IgD-negative memory B cell (primary cell): Measurements from ENCODE around the gene MAP3K19. TPM values are rescaled to one million over a fixed set of nuclear protein-coding genes. Genes with fewer than 3 reads are reported as not detected.
A peak's percentile ranks its signal among the peaks of the same experiment; 100 is the strongest.

Experiments used
- H3K27ac Mint-ChIP-seq, 3 donors: one replicate each; pipeline ENCODE4 v1.8.0; 2020 to 2022; ENCODE audit warnings: mild to moderate bottlenecking in 3 of 3, mixed read lengths in 3 of 3, moderate library complexity in 1 of 3
- H3K27me3 Mint-ChIP-seq: one replicate; pipeline ENCODE4 v1.8.0; 2021; ENCODE audit warnings: mixed read lengths
- H3K36me3 Mint-ChIP-seq: one replicate; pipeline ENCODE4 v1.8.0; 2020; ENCODE audit warnings: mild to moderate bottlenecking, mixed read lengths
- H3K4me1 Mint-ChIP-seq, 3 donors: one replicate each; pipeline ENCODE4 v1.8.0; 2020 to 2022; ENCODE audit warnings: mixed read lengths in 3 of 3, mild to moderate bottlenecking in 1 of 3
- H3K4me3 Mint-ChIP-seq, 4 donors: one replicate each; pipeline ENCODE4 v1.8.0; 2020 to 2022; ENCODE audit warnings: mild to moderate bottlenecking in 4 of 4, mixed read lengths in 4 of 4, moderate library complexity in 3 of 4
- H3K9me3 Mint-ChIP-seq, 3 donors: one replicate each; pipeline ENCODE4 v1.8.0; 2020 to 2021; ENCODE audit warnings: mixed read lengths in 3 of 3, mild to moderate bottlenecking in 1 of 3
- polyA plus RNA-seq: library from polyadenylated mRNA; unstranded; fragments of 300-500 nt; fragmentation: Illumina TruSeq; gene quantifications from one replicate; pipeline ENCODE4 v1.2.3, GENCODE V29; 2021

The MAP3K19 gene
- polyA plus RNA-seq, 1 donor from 2014 or later, result not detected

GRCh38 chr2:134943540-134943939 is 103.7 kb downstream of the MAP3K19 start:
- H3K4me1 Mint-ChIP-seq, result peaks cover 10 to 23% (median 17%) of the 10 kb centered on the region in 3 donors
- H3K36me3 Mint-ChIP-seq, result peaks cover 5% of the 10 kb centered on the region

GRCh38 chr2:134936691-134937090 is 110.6 kb downstream of the MAP3K19 start:
- Mint-ChIP-seq H3K27me3 (no peaks in the 10 kb centered on the region), H3K36me3 (peaks cover 5% of the 10 kb centered on the region), H3K27ac (no peak overlapping the region), H3K4me1 (peaks cover 22 to 35% (median 29%) of the 10 kb centered on the region in 3 donors), H3K9me3 (no peaks in the 10 kb centered on the region), H3K4me3 (no peak overlapping the region)

More at GRCh38 chr2:134943540-134943939, 103.7 kb downstream of the MAP3K19 start:
- H3K4me3 Mint-ChIP-seq, result peak overlapping the region in 3 of 4 donors; percentile 36 to 81 (median 44)
- H3K27me3 Mint-ChIP-seq, result no peaks in the 10 kb centered on the region
- peak overlapping the region in 1 of 3 donors; percentile 3 for H3K27ac Mint-ChIP-seq
- no peaks in the 10 kb centered on the region for H3K9me3 Mint-ChIP-seq

- Mint-ChIP-seq H3K27ac (peak overlapping the region in 1 of 3 donors; percentile 46), H3K4me3 (no peak overlapping the region), H3K9me3 (no peaks in the 10 kb centered on the region), H3K36me3 (peaks cover 3% of the 10 kb centered on the region), H3K4me1 (peaks cover 38 to 52% (median 41%) of the 10 kb centered on the region in 3 donors), H3K27me3 (no peaks in the 10 kb centered on the region)
Observed at GRCh38 chr2:134934641-134935040, 112.6 kb downstream of the MAP3K19 start.

GRCh38 chr2:134934150-134934549 is 113.1 kb downstream of the MAP3K19 start:
- H3K36me3 Mint-ChIP-seq, result peaks cover 3% of the 10 kb centered on the region

GRCh38 chr2:134933732-134934131 is 113.5 kb downstream of the MAP3K19 start:
- Mint-ChIP-seq H3K4me1 (peaks cover 38 to 53% (median 43%) of the 10 kb centered on the region in 3 donors), H3K27ac (no peak overlapping the region), H3K27me3 (no peaks in the 10 kb centered on the region), H3K4me3 (no peak overlapping the region), H3K36me3 (peaks cover 3% of the 10 kb centered on the region), H3K9me3 (no peaks in the 10 kb centered on the region)

More at GRCh38 chr2:134934150-134934549, 113.1 kb downstream of the MAP3K19 start:
- Mint-ChIP-seq H3K9me3 (no peaks in the 10 kb centered on the region), H3K4me3 (no peak overlapping the region), H3K27ac (no peak overlapping the region), H3K27me3 (no peaks in the 10 kb centered on the region), H3K4me1 (peaks cover 38 to 52% (median 41%) of the 10 kb centered on the region in 3 donors)

- H3K27ac Mint-ChIP-seq, result no peak overlapping the region
- peak overlapping the region in 2 of 4 donors; percentile 32 to 51 for H3K4me3 Mint-ChIP-seq
- H3K27me3 Mint-ChIP-seq, result no peaks in the 10 kb centered on the region
- peaks cover 6% of the 10 kb centered on the region for H3K36me3 Mint-ChIP-seq
- no peaks in the 10 kb centered on the region for H3K9me3 Mint-ChIP-seq
- H3K4me1 Mint-ChIP-seq, result peaks cover 41 to 52% (median 46%) of the 10 kb centered on the region in 3 donors
Observed at GRCh38 chr2:134932864-134933526, 114.3 kb downstream of the MAP3K19 start.

- H3K27me3 Mint-ChIP-seq, result no peaks in the 10 kb centered on the region
- no peak overlapping the region for H3K27ac Mint-ChIP-seq
- H3K4me1 Mint-ChIP-seq, result peaks cover 48 to 60% (median 52%) of the 10 kb centered on the region in 3 donors
- H3K4me3 Mint-ChIP-seq, result peak overlapping the region in 1 of 4 donors; percentile 41
- H3K9me3 Mint-ChIP-seq, result no peaks in the 10 kb centered on the region
- peaks cover 6% of the 10 kb centered on the region for H3K36me3 Mint-ChIP-seq
Observed at GRCh38 chr2:134927195-134927594, 120.1 kb downstream of the MAP3K19 start.

GRCh38 chr2:134926231-134926931 is 120.9 kb downstream of the MAP3K19 start:
- Mint-ChIP-seq H3K9me3 (no peaks in the 10 kb centered on the region), H3K36me3 (peaks cover 6% of the 10 kb centered on the region), H3K4me3 (peak overlapping the region; percentile 16 to 60 (median 50)), H3K27ac (no peak overlapping the region), H3K27me3 (no peaks in the 10 kb centered on the region), H3K4me1 (peaks cover 44 to 58% (median 48%) of the 10 kb centered on the region in 3 donors)

- Mint-ChIP-seq H3K36me3 (peaks cover 6% of the 10 kb centered on the region), H3K4me1 (peaks cover 33 to 55% (median 35%) of the 10 kb centered on the region in 3 donors), H3K27me3 (no peaks in the 10 kb centered on the region), H3K9me3 (no peaks in the 10 kb centered on the region), H3K27ac (peak overlapping the region in 1 of 3 donors; percentile 44), H3K4me3 (peak overlapping the region in 3 of 4 donors; percentile 8 to 35 (median 15))
Observed at GRCh38 chr2:134924912-134925311, 122.3 kb downstream of the MAP3K19 start.

GRCh38 chr2:134919341-134920210 is 127.7 kb downstream of the MAP3K19 start:
- Mint-ChIP-seq H3K27me3 (no peaks in the 10 kb centered on the region), H3K4me1 (peaks cover 5 to 32% (median 18%) of the 10 kb centered on the region in 3 donors), H3K9me3 (peaks cover 0 to 1% (median 0%) of the 10 kb centered on the region in 3 donors), H3K4me3 (peak overlapping the region; percentile 81 to 97 (median 94)), H3K27ac (peak overlapping the region; percentile 84 to 99 (median 97)), H3K36me3 (peaks cover 1% of the 10 kb centered on the region)

GRCh38 chr2:134918526-134919340 is 128.5 kb downstream of the MAP3K19 start, which contains the start of gene CCNT2:
Gene CCNT2, plus strand, starts transcription at chr2:134918822. Its CDS starts 33 bp downstream, at chr2:134918855.
- Mint-ChIP-seq H3K27me3 (no peaks in the 10 kb centered on the region), H3K9me3 (peaks cover 0 to 2% (median 0%) of the 10 kb centered on the region in 3 donors), H3K4me3 (peak within 1 kb of the TSS; percentile 81 to 97 (median 94)), H3K27ac (peak within 1 kb of the TSS; percentile 84 to 99 (median 97)), H3K4me1 (peaks cover 4 to 26% (median 19%) of the 10 kb centered on the region in 3 donors), H3K36me3 (peaks cover 3% of the 10 kb centered on the region)

GRCh38 chr2:134917888-134918525 is 129.2 kb downstream of the MAP3K19 start:
- Mint-ChIP-seq H3K4me3 (peak overlapping the region; percentile 81 to 97 (median 94)), H3K4me1 (peaks cover 0 to 23% (median 16%) of the 10 kb centered on the region in 3 donors), H3K27me3 (no peaks in the 10 kb centered on the region), H3K36me3 (peaks cover 3% of the 10 kb centered on the region), H3K9me3 (peaks cover 0 to 2% (median 2%) of the 10 kb centered on the region in 3 donors), H3K27ac (peak overlapping the region; percentile 84 to 99 (median 97))

GRCh38 chr2:134917360-134917865 is 129.8 kb downstream of the MAP3K19 start:
- Mint-ChIP-seq H3K9me3 (peaks cover 0 to 2% (median 2%) of the 10 kb centered on the region in 3 donors), H3K4me3 (peak overlapping the region; percentile 81 to 97 (median 94)), H3K4me1 (peaks cover 0 to 18% (median 14%) of the 10 kb centered on the region in 3 donors)

More at GRCh38 chr2:134917360-134917865, 129.8 kb downstream of the MAP3K19 start:
- peak overlapping the region; percentile 84 to 99 (median 97) for H3K27ac Mint-ChIP-seq
- peaks cover 3% of the 10 kb centered on the region for H3K36me3 Mint-ChIP-seq
- H3K27me3 Mint-ChIP-seq, result no peaks in the 10 kb centered on the region
